ENCODE measurements around the gene ANKLE1.

ANKLE1 gene

DNA sequence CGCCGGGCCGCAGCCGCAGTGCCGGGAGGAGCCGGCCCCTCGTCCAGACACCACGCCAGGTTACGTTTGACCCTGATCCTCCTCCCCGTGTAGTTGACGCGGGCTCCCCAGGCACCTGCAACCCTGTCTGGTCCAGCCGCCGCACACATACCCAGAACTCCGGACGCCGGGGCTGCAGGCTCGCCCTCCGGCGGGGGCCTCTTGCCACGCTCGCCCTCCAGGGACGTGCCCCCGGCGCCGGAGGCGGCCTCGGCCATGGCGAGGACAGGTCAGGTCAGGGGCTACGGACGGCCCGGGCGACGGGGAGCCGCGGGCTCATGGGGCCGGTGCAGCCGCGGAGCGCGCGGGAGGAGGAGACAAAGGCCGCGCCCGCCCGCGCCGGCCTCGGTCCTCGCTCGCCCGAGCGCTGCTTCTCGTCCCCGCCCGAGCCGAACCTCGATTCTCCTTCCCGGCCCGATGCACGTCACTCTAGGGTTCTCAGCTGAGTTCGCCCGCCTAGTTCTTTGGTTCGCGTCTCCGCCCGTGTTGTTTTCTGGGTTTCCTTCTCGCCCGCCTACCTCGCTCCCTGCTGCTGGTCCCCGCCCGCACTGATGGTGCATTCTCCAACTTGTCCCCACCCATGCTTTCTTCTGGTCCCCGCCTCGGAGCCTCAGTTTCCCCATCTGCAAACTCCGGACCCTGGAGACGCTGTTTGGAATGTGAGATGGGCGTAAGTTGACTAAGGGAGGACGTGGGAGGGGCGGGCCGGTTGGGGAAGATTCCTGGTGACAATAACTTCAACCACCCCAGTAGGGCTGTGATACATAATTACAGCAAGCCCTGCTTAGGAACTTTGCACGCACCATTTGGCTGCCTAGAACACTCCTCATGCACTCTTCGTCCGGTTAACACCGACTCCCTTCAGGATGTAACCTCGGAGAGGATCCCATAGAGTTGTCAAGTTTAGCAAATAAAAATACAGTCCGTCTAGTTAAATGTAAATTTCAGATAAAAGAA, 53.0 kb downstream of the ANKLE1 start, which contains the start of gene ANO8:
ANO8 (minus strand) TSS at position 442 of the 996 bp plus-strand sequence; CDS start at position 257, 185 bp downstream.
- DNase-seq, result peak; percentile 94 to 99 (median 97)
- intact Hi-C loops (cut with DNase I), result loop anchor here (1.0 to 10.0 kb wide), 2 partner anchors 25 to 140 kb away; partner anchors contain the start of genes DDA1 and SLC27A1

DNA sequence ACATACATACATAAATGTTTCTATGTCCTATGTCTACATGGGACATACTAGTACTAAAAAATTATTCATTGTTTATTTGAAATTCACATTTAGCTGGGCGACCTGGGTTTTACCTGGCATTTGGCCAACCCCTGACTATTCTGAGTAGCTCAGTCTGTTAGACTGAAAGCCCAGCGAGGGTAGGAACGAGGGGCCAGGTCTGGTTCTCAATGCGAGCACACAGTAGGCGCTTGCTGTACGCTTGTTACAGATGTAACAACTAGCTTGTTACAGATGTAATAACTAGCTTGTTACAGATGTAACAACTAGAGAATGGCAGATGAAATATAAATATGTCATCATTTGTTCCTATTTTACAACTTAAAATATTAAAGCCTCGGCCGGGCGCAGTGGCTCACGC, 53.9 kb downstream of the ANKLE1 start:
- intact Hi-C loops (cut with DNase I), result loop anchor here (10.0 kb wide), 1 partner anchor 139 kb away; the partner anchor contains the start of gene SLC27A1
- DNase-seq, result no peak

Measured in posterior cingulate gyrus (tissue), 11 donors.